Fibroblast of skin of right quadriceps (primary cell): ENCODE data around the gene DUSP23.
A peak's percentile ranks its signal among the peaks of the same experiment; 100 is the strongest.

Experiments
- DNase-seq: peaks from one replicate; pipeline ENCODE4 v3.0.0-alpha.2; 2013

Gene DUSP23

DNA sequence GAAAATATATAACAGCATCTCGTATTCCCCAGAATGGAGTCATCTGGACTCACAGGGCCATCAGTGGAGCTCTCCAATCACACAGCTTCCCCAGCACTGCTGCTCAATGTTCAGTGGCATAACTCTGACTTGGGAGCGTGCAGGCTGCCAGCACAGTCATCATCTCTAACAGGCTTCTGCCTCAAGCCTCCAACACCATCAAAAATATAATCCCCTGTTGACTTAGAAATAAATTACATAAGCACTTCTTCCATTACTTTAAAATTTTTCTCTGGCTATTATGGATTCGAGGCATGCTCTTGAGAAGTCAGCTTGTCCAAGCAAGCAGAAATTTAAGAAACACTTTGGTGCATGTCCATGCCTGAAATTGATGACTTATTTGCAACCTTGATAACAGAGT lies 6.2 kb downstream of the DUSP23 start:
- peak; percentile 4 for DNase-seq

DNA sequence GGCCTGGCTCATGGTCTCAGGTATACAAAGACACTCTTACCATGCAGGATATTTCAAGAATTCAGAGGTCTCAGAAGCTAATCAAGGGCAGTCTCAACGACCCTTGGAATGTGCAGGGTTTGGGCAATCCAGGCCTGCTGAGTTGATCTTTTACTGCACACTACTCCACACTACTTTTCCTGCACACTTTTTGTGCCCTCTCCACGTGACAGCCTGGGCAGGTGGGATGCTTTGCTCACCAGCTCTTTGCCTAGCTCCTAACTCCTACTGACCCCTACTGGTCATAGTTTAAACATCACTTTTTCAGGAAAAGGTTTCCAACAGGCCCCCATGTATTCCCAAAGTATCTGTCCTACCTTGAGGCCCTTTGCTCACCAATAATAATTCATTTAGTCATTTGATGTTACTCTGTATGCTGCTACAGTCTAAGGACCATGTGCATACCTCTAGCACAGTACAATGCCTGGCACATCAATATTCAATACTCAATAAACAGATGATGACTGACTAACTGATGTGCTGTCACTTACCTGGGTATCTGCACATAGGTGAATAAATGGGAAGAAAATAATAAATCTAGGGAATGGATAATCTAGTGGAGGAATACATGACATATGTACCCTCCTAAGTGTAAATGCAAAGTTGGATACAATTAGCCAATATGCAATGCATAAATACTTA lies 9.6 kb downstream of the DUSP23 start:
- peak; percentile 8 for DNase-seq

DNA sequence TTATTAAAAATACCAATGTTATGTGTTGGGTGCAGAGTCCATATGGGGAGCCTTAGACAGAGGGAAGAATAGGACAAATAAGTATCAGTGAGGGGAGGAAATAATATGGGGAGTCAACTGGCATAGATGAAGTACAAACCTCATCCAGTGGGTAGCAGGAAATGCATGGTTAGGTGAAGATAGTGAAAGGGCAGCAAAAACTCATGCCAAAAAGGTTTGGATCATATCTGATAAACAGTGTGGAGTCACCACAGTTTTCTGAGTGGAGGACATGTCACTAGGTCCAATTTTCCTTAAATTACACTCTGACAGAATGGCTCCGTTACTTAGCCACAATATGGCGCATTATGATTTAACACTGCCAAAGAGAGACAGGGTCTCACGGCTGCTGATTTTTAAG lies 10.3 kb downstream of the DUSP23 start:
- no peak for DNase-seq

DNA sequence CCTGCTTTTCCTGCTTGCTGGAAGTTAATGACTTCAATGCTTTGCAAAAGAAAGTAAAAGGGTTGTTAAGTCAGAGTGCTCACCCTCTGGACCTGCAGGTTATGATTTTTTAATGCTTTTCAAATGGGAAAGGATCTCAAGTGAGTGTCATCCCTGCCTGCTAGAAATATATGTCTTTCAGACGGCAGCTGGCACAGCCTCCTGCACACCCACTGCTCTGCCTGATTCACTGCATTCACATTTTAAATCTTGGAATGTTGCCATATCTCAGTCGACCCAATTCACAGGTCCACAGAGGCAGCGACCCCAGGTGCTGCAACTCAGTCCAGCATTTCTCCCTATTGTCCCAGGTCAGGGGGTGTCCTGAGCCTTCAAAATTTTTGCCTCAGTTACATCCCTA lies 10.7 kb downstream of the DUSP23 start:
- no peak for DNase-seq

DNA sequence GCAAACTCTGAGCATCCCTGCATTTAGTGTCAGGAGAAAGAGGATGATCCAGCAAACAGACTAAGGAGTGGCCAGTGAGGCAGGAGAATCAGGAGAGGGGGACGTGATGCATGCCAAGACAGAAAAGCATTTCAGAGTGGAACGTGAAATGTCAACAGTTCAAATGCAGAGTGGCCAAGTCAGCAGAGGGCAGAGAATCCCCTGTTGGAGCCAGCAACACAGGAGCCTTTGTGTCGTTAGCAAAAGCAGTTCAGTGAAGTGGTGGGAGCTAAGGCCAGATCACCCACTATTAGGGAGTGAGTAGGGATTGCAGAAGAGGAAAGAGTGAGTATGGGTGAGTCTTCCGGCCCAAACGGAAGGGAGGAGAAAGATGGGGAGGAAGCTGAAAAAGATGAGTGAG lies 14.8 kb downstream of the DUSP23 start:
- no peak for DNase-seq

DNA sequence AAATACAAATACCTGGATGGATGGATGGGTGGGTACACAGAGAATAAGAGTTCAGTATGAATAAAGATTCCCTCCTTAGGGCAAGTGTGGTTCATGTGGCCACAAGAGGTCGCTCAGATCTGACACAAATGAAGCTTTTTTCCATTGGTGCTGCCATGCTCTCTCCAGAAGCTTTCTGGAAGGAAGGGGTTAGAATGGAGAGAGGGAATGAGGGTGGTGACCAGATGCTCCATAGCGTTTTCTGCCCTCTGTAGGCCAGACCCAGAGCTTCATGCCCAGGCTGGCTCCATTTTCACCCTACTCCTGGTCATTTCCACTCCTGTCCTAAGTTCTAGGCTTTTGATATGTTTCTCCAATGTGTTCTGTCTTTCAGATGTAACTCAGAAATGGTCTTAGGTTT lies 18.1 kb downstream of the DUSP23 start:
- peak; percentile 81 for DNase-seq

DNA sequence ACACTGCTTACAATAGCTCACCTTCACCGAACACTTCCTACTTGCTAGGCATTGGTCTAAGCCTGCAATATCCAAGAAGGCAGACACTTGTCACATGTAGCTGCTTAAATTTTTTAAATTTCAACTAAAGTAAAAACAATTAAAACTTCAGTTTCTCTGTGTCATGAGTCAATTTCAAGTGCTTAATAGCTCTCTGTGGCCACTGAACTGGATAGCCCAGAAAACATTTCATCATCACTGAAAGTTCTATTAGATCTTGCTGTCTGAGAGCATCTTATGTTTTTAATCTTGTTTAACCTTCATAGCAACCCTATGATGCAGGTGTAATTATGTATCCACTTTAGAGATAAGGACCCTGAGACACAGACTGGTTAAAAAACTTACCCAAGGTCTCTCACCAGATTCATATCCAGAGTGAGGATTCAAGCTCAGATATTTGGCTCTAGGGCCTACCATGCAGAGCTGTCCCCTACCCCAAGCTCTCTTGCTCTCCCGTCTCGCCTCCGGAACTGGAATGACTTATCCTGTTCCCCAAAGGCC lies 18.8 kb downstream of the DUSP23 start:
- DNase-seq: no peak

DNA sequence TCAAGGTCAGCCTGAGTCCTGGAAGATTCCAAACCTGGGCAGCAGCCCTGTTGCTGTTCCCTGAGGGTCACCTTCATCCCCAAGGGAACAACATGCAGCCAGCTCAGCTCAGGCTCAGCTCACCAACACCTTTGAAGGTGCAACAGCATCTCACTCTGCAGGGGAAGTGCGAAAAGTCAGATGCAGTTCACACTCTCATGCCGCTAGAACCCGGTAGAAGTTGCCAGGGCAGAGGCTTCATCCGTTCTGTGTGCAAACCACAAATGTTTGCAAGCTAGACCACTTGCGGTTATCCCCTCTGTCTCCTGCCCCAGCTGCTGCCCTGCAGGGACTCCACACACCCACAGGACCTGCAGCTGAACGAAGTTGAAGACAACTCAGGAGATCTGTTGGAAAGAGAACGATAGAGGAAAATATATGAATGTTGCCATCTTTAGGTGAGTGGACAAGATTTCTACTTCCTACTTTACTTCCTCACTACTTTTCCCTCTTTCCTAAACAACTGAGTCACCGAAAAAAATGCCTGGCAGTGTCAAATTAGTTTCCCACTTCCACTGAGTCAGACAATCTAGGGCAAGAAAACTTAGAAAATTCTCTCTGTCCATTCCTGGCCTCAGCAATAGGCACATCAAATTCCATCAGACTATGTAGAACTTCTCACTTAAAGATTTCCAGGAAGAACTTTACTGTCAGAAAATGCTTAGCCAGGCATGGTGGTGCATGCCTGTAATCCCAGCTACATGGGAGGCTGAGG lies 19.6 kb downstream of the DUSP23 start:
- DNase-seq: peak; percentile 12

DNA sequence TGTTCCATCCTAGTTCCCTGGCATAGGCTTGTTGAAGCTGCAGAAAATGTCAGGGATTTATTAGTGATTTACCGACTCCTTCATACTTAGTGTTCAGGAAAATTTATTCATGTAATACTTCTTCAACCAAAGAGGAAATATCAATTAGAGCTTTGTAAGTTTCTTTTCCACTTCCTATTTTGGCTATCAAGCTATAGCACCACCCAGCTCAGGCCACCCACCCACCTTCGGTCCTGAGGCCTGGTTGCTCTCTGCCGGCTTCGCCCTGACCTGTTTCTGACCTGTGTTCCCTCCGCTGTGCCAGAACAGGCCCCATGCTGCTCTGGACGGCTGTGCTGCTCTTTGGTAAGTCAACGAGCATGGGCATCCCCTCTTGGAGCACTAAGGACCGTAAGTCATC lies 21.3 kb downstream of the DUSP23 start, which contains the start of gene FCRL6:
FCRL6 (plus strand) TSS at position 250 of the 400 bp plus-strand sequence; CDS start at position 315, 65 bp downstream.
- no peak for DNase-seq

DNA sequence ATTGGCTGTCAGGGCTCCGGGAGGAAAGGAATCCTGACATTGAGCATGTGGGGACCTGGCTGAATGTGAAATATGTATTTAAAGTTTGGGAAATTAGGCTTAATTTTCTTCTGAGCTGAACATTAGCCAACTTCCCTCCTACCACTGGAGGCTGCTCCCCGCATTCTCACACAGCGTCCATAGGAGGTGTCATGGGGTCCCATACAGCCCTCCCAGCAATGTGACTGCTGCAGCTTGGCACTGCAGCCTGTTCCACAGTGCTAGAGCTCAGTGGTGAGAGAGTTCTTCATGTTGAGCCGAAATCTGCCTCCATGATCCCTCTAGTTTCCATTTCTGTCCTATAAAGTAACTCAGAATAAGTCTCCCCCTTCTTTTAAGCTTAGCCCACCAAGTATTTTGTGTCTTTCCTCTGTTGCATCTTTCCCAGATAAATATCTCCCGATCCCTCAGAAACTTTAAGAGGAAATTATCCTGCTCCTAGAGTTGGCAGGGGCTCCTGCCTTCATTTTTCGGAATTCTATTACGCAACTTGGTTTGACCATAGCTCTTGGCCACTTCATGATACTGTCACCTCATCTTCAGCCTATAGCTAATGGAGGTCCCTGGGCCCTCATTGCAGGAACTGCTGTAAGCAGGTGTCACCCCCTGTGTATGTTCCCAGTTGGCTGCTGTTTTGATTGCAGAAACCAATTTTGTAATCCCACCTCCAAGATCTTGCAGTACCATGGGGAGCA lies 23.4 kb downstream of the DUSP23 start:
- DNase-seq: no peak

DNA sequence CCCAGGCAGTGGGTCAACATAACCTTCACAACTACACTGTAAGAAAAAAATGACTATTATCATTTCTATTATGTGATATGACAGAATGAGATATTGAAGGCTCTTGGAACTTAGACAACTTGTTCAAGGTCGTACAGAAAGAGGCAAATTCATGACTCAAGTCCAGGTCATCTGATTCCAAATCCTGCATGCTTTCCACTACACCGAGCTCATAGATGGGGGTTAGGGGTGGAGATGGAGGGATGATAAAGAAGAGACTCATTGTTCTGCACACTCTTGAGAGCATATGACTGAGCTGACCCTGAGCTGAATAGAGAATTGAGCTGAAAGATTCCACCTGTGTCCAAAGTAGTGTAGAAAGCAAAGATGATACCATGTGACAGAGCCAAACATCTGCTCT lies 24.2 kb downstream of the DUSP23 start:
- DNase-seq: peak; percentile 28

DNA sequence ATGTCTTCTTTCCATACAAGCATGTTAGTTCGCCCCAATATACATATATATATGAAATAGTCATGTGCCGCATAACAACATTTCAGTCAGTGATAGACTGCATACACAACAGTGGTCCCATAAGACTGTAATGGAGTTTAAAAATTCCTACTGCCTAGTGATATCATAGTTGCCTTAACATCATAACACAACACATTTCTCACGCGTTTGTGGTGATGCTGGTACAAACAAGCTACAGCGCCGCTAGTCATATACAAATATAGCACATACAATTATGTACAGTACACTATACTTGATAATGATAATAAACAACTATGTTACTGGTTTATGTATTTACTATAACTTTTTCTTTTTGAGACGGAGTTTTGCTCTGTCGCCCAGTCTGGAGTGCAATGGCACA lies 35.2 kb downstream of the DUSP23 start:
- no peak for DNase-seq

DNA sequence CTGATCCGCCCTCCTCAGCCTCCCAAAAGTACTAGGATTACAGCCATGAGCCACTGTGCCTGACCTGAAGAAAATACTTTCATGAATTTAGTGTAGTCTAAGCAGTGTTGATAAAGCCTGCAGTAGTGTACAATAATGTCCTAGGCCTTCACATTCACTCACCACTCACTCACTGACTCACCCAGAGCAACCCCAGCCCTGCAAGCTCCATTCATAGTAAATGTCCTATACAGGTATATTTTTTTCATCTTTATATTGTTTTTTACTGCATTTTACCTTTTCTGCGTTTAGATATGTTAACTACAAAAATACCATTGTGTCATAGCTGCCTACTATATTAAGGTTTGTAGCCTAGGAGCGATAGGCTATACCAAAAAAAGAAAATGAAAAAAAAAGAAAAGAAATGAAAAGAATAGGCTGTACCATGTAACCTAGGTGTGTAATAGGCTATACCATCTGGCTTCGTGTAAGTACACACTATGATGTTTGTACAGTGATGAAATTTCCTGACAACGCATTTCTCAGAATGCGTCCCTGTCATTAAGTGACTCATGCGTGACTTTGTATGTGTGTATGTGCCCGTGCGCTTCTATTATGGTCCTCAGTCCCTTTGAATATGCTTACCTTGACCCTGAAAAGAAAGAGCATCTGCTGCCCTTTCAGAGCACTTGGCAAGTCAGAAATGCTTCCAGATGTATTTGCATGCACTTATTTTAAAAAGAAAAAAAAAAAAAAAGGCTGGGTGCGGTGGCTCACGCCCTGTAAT lies 36.7 kb downstream of the DUSP23 start:
- peak; percentile 53 for DNase-seq

DNA sequence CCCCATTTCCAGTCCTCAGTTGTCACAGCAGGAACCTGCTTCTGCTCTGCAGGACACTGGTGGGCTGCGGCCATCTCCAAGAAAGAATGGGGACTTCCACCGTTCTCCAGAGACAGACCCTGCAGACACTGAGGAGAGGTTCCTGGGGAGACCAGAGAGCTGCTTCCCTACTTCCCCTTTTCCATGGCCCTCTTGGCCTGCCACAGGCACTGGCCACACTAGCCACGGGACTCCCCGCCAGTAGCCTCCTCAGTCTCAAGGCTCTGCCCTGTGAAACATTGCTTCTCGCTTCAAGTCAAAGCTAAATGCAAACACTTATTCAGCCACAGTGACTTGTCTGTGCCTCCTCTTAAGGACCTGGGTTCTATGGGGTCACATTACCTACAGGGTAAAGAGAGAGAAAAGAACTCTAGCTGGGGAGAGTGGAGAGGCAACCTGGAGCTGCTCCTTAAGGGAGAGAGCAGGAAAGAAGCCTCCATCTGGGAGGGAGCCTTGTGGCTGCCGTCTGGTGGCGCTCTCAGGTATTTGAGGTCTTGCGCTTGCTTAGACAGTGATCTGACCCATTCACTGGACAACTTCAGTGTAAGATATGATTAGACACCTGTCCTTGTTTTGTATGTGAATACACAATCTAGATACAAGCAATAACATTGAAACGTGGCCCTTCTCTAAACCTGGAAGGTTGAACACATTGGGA lies 40.6 kb downstream of the DUSP23 start:
- no peak for DNase-seq

DNA sequence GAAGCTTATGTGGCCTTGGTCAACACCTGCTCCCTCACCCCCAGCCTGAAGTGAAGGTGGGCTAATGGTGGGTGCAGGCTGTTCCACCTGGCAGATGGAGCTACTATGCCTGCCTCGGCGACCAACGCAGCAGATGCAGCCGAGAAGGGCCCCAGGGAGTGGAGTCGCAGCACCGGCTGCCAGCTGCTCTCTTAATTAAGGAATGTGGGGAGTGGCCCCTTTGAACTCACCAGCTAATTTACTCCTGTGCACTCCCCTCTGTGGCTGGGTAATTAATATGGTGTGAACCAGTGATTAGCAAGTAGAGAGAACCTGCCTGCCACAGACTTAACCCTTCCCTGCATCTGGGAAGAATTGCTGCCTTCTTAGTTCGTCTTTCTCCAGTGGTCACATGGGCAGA lies 42.6 kb downstream of the DUSP23 start:
- no peak for DNase-seq

DNA sequence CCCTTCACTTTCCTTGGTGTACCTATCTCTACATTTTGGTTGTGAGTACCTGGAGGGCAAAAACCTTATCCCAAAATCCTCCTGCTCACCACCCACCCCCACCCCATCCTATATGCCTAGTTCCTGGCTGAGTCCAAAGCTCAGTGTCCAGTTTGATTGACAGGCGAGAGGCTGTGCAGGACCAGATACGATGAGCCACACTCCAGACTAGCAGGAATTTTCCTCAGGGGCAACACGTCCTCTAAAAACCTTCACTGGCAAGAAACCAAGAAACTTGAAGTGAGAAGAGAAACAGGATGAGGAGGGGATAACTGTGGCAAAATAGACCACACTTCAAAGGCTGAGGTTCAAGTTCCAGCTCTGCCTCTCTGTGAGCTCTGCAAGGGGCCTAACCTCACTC lies 44.8 kb downstream of the DUSP23 start:
- DNase-seq: no peak

DNA sequence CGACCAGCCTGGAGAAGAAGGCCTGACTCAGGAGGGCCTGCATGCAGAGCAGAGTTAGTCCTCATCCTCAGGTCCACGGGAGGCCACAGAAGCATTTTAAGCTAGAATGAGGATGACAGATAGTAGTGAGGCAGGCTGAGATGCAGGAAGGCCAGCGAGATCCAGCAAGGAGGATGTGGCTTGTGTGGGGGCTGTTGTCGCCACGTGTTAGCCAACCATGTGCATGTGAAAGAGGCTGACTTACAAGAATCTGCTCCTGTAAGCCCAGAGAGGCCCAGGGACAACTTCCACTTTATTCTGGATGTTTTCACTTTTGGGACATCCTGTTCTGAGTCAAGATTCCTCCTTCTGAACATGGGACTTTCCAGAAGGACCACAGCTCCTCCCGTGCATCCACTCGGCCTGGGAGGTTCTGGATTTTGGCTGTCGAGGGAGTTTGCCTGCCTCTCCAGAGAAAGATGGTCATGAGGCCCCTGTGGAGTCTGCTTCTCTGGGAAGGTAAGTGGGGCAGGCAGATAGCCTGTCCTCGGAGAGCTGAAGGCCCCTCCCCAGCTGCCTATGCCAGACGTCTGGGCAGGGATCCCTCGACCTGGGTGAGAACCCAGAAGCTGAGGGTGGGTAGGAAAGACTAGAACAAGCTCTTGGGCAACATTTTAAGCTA lies 45.8 kb downstream of the DUSP23 start, which contains the start of gene SLAMF8:
SLAMF8 (plus strand) TSS at position 433 of the 661 bp plus-strand sequence; CDS start at position 459, 26 bp downstream.
- peak; percentile 23 for DNase-seq

DNA sequence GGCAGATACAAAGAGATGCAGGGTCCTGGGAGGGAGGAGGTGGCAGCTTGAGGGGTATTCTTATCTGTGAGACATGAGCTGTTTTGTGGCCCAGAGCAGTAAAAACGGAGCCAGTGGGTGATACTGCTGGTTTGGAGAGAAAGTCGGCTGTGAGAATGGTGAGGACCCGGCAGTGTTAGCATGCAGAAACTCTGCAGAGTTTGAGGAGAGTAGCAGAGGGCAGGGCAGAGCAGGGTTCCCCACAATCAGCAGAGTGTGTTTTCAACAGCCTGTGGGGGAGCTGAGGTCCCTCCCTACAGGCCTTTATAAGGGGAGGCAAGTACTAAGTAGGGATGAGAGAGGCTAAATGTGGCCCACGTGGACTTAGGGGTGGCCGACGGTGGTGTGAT lies 46.3 kb downstream of the DUSP23 start:
- no peak for DNase-seq

DNA sequence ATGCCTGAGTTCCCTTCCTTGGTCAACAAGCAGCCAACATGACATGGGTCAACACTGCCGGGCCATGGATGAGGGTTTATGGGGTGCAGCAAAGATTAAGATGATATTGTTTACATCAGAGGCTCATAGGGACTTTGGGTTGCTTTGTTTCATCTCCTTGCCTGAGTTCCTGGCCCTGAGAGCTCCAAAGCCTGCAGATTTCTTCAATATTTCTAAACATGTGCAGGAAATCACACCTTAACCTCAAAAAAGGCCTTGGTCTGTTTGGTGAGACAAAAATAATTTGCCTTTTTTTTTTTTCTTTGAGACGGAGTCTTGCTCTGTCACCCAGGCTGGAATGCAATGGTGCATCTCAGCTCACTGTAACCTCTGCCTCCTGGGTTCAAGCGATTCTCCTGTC lies 46.8 kb downstream of the DUSP23 start:
- no peak for DNase-seq

DNA sequence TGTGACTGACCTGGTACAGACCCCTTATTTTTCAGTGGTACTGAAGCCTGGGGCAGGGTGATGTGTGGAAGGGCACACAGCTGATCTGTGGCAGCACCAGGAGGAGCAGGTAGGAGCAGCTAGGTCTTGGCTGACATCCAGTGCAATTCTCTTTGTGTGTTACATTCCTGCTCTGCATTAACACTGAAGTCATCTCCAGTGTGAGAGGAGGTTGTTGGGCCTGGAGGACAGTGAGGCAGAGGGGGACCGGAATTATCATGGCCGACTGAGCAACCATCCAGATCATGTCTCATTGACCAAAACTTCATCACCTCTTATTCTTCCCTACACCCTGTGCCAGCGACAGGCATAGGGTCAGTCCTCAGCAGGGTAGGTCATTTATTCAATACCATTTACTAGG lies 47.4 kb downstream of the DUSP23 start:
- DNase-seq: no peak

DNA sequence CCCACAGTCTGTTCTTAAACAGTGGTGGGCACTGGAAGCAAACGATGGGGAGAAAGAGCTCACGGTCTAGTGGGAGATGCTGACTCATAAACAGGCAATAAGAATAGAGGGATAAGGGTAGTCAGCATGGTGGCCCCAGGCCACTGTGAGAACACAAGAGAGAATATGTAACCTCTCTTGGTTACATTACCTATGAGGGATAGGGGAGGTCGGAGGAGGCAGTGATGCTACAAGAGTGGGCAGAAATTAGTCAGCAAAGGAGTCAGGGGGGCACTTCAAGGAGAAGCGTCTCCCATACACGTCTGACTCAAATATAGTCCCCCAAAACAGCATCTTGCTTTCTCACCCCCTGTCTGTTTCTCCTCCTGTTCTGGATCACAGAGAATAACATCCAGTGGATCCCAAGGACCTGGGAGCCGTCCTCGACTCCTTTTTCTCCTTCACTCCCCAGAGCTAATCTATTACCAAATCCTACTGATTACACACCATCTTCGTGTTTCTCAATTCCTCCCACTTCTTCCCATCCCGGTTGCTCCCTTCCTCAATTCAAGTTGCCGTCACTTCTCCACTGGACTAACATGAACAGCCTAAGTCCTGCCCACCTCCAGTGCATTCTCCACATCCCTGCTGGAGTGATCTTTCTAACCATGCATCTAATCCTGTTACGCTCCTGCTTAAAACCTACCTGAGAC lies 48.0 kb downstream of the DUSP23 start:
- no peak for DNase-seq
